Measurements from ENCODE around the gene DDX41.
A peak's percentile ranks its signal among the peaks of the same experiment; 100 is the strongest.

Gene DDX41

GRCh38 chr5:177552839-177553455, 36.2 kb upstream of the DDX41 start:
- Histone ChIP-seq H3K9me3 (ENCODE audit: control insufficient read depth, low read length) (no peaks in the 10 kb centered on the region), H3K36me3 (ENCODE audit: control insufficient read depth, insufficient read depth, low read length) (peaks cover 12% of the 10 kb centered on the region), H3K4me1 (ENCODE audit: control insufficient read depth, insufficient read depth, low read length) (peaks cover 7% of the 10 kb centered on the region), H3K4me3 (ENCODE audit: insufficient read depth, low read depth, low read length) (peak overlapping the region; percentile 57), H3K27me3 (ENCODE audit: control insufficient read depth, insufficient read depth, low read length, poor library complexity, severe bottlenecking) (no peaks in the 10 kb centered on the region), H3K27ac (ENCODE audit: insufficient read depth, low read depth, low read length, poor library complexity, severe bottlenecking) (no peak overlapping the region)
- WGBS, 2 experiments = 52 to 62% methylated on average over 14 to 16 of the region's 16 CpGs

GRCh38 chr5:177550122-177550521, 33.4 kb upstream of the DDX41 start:
- no peaks in the 10 kb centered on the region for H3K9me3 ChIP-seq (ENCODE audit: control insufficient read depth, low read length)
- H3K4me1 ChIP-seq (ENCODE audit: control insufficient read depth, insufficient read depth, low read length) = peaks cover 20% of the 10 kb centered on the region
- no peak overlapping the region for H3K4me3 ChIP-seq (ENCODE audit: insufficient read depth, low read depth, low read length)
- H3K27ac ChIP-seq (ENCODE audit: insufficient read depth, low read depth, low read length, poor library complexity, severe bottlenecking) = no peak overlapping the region
- H3K36me3 ChIP-seq (ENCODE audit: control insufficient read depth, insufficient read depth, low read length) = peaks cover 12% of the 10 kb centered on the region
- 90 to 100% methylated on average over 1 of the region's 1 CpG for WGBS, 2 experiments
- no peaks in the 10 kb centered on the region for H3K27me3 ChIP-seq (ENCODE audit: control insufficient read depth, insufficient read depth, low read length, poor library complexity, severe bottlenecking)

DNA sequence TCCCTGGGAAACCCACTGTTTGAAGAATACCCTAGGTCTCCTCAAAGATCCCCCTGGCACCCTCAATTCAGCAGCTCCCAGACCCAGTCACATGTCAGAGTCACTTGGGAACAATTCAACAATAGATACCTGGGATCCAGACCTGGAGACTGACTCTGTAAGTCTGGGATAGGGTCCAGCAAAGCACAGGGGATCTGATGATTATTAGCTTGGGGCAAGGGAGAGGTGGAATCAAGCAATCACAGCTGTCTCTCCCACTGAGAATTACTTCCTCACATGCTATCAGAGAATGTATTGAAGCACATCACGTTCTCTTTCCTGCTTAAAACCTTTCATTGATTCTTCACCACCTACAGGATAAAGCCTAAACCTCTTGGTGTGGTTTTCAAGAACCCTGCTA, 31.7 kb upstream of the DDX41 start:
- Histone ChIP-seq H3K4me3 (ENCODE audit: insufficient read depth, low read depth, low read length) (no peak overlapping the region), H3K36me3 (ENCODE audit: control insufficient read depth, insufficient read depth, low read length) (peaks cover 13% of the 10 kb centered on the region), H3K4me1 (ENCODE audit: control insufficient read depth, insufficient read depth, low read length) (peaks cover 21% of the 10 kb centered on the region), H3K27ac (ENCODE audit: insufficient read depth, low read depth, low read length, poor library complexity, severe bottlenecking) (no peak overlapping the region), H3K9me3 (ENCODE audit: control insufficient read depth, low read length) (no peaks in the 10 kb centered on the region), H3K27me3 (ENCODE audit: control insufficient read depth, insufficient read depth, low read length, poor library complexity, severe bottlenecking) (no peaks in the 10 kb centered on the region)
- WGBS, 2 experiments = 94 to 98% methylated on average over 1 of the region's 1 CpG

- 95 to 100% methylated on average over 3 of the region's 3 CpGs for WGBS, 2 experiments
- Histone ChIP-seq H3K9me3 (ENCODE audit: control insufficient read depth, low read length) (no peaks in the 10 kb centered on the region), H3K36me3 (ENCODE audit: control insufficient read depth, insufficient read depth, low read length) (peaks cover 16% of the 10 kb centered on the region), H3K27me3 (ENCODE audit: control insufficient read depth, insufficient read depth, low read length, poor library complexity, severe bottlenecking) (no peaks in the 10 kb centered on the region), H3K4me3 (ENCODE audit: insufficient read depth, low read depth, low read length) (no peak overlapping the region), H3K4me1 (ENCODE audit: control insufficient read depth, insufficient read depth, low read length) (peaks cover 24% of the 10 kb centered on the region), H3K27ac (ENCODE audit: insufficient read depth, low read depth, low read length, poor library complexity, severe bottlenecking) (no peak overlapping the region)
Measured at GRCh38 chr5:177547736-177548135, 31.0 kb upstream of the DDX41 start.

- H3K27me3 ChIP-seq (ENCODE audit: control insufficient read depth, insufficient read depth, low read length, poor library complexity, severe bottlenecking) = no peaks in the 10 kb centered on the region
- H3K4me1 ChIP-seq (ENCODE audit: control insufficient read depth, insufficient read depth, low read length) = peaks cover 24% of the 10 kb centered on the region
- H3K9me3 ChIP-seq (ENCODE audit: control insufficient read depth, low read length) = no peaks in the 10 kb centered on the region
- peaks cover 18% of the 10 kb centered on the region for H3K36me3 ChIP-seq (ENCODE audit: control insufficient read depth, insufficient read depth, low read length)
- H3K27ac ChIP-seq (ENCODE audit: insufficient read depth, low read depth, low read length, poor library complexity, severe bottlenecking) = no peak overlapping the region
- no peak overlapping the region for H3K4me3 ChIP-seq (ENCODE audit: insufficient read depth, low read depth, low read length)
- 86 to 89% methylated on average over 1 of the region's 1 CpG for WGBS, 2 experiments
Measured at GRCh38 chr5:177546258-177546741, 29.5 kb upstream of the DDX41 start.

DNA sequence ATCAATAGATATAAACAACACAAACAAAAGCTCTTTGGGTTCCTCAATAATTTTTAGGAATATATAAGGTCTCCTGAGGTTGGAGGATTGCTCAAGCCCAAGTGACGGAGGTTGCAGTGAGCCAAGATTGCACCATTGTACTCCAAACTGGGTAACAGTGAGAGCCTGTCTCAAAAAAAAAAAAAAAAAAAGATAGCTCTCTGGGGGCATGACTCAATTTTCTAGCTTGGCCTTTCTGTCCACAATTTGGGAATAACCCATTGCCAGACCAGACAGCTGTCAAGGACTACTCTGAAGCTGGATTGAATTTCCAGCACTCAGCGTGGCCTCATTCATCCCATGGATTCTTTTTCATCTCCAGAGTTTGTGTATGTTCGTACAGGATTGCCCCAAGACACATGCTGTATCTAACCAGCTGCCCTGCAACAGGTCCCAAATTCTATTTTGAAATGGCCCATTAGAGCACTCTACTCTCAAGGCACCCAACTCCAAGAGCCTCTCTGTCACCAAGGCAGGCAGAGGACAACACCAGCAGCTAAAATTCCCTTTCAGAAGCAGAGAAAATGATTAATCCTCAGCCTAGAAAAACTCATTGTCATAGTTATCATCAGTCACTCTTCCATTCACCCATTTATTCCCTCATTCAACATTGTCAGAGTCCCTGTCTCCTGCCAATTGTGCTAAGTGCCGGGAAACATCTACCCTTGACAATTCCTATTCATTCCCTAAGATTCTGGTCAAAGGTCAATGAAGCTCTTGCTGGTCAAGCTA, 28.9 kb upstream of the DDX41 start:
- H3K27me3 ChIP-seq (ENCODE audit: control insufficient read depth, insufficient read depth, low read length, poor library complexity, severe bottlenecking) = no peaks in the 10 kb centered on the region
- WGBS, 2 experiments = 91 to 93% methylated on average over 4 of the region's 4 CpGs
- H3K4me1 ChIP-seq (ENCODE audit: control insufficient read depth, insufficient read depth, low read length) = peaks cover 24% of the 10 kb centered on the region
- no peak overlapping the region for H3K4me3 ChIP-seq (ENCODE audit: insufficient read depth, low read depth, low read length)
- H3K27ac ChIP-seq (ENCODE audit: insufficient read depth, low read depth, low read length, poor library complexity, severe bottlenecking) = peak overlapping the region; percentile 69
- no peaks in the 10 kb centered on the region for H3K9me3 ChIP-seq (ENCODE audit: control insufficient read depth, low read length)
- H3K36me3 ChIP-seq (ENCODE audit: control insufficient read depth, insufficient read depth, low read length) = peaks cover 16% of the 10 kb centered on the region

DNA sequence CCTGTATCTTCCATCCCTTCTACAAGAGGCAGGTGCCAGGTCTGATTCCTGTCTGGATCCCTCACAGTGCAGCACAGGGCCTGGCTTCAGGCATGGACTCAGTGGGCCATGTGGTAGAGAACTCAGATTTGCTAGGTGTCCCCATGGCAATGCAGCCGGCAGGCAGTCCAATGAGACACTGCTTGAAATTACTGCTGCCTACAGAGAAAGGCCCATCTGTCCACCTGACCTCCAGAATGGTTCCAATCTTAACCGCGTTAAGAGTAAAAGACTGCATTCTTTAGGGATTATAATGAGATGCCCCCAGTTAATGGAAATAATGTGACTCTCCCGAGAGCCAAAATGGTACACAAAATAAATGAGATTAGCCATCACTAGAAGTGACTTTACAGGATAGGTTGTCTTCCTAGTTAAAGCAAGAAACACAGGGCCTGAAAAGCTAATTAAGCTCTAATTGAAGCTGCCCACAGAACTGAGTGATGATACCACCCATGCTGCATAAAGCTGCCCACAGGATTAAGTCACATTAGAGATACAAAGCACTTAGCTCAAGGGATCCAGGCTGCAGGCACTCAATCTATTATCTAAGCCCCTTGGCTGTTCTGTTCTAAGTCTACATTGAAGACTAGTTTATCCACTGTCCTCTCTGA, 26.2 kb upstream of the DDX41 start:
- H3K9me3 ChIP-seq (ENCODE audit: control insufficient read depth, low read length) = no peaks in the 10 kb centered on the region
- peak overlapping the region; percentile 53 for H3K27ac ChIP-seq (ENCODE audit: insufficient read depth, low read depth, low read length, poor library complexity, severe bottlenecking)
- no peak overlapping the region for H3K4me3 ChIP-seq (ENCODE audit: insufficient read depth, low read depth, low read length)
- no peaks in the 10 kb centered on the region for H3K27me3 ChIP-seq (ENCODE audit: control insufficient read depth, insufficient read depth, low read length, poor library complexity, severe bottlenecking)
- H3K4me1 ChIP-seq (ENCODE audit: control insufficient read depth, insufficient read depth, low read length) = peaks cover 24% of the 10 kb centered on the region
- 86 to 92% methylated on average over 4 of the region's 4 CpGs for WGBS, 2 experiments
- peaks cover 18% of the 10 kb centered on the region for H3K36me3 ChIP-seq (ENCODE audit: control insufficient read depth, insufficient read depth, low read length)

- Histone ChIP-seq H3K4me1 (ENCODE audit: control insufficient read depth, insufficient read depth, low read length) (peaks cover 11% of the 10 kb centered on the region), H3K27me3 (ENCODE audit: control insufficient read depth, insufficient read depth, low read length, poor library complexity, severe bottlenecking) (no peaks in the 10 kb centered on the region), H3K27ac (ENCODE audit: insufficient read depth, low read depth, low read length, poor library complexity, severe bottlenecking) (no peak overlapping the region), H3K9me3 (ENCODE audit: control insufficient read depth, low read length) (no peaks in the 10 kb centered on the region), H3K36me3 (ENCODE audit: control insufficient read depth, insufficient read depth, low read length) (peaks cover 39% of the 10 kb centered on the region), H3K4me3 (ENCODE audit: insufficient read depth, low read depth, low read length) (no peak overlapping the region)
- WGBS, 2 experiments = 94 to 98% methylated on average over 3 of the region's 3 CpGs
Measured at GRCh38 chr5:177540438-177540837, 23.7 kb upstream of the DDX41 start.

GRCh38 chr5:177539411-177539810, 22.6 kb upstream of the DDX41 start:
- no peak overlapping the region for H3K27ac ChIP-seq (ENCODE audit: insufficient read depth, low read depth, low read length, poor library complexity, severe bottlenecking)
- no peaks in the 10 kb centered on the region for H3K27me3 ChIP-seq (ENCODE audit: control insufficient read depth, insufficient read depth, low read length, poor library complexity, severe bottlenecking)
- H3K36me3 ChIP-seq (ENCODE audit: control insufficient read depth, insufficient read depth, low read length) = peaks cover 39% of the 10 kb centered on the region
- WGBS, 2 experiments = 97% methylated on average over 2 of the region's 2 CpGs
- H3K4me1 ChIP-seq (ENCODE audit: control insufficient read depth, insufficient read depth, low read length) = peaks cover 11% of the 10 kb centered on the region
- no peak overlapping the region for H3K4me3 ChIP-seq (ENCODE audit: insufficient read depth, low read depth, low read length)
- no peaks in the 10 kb centered on the region for H3K9me3 ChIP-seq (ENCODE audit: control insufficient read depth, low read length)

GRCh38 chr5:177538876-177539275, 22.1 kb upstream of the DDX41 start:
- no peaks in the 10 kb centered on the region for H3K9me3 ChIP-seq (ENCODE audit: control insufficient read depth, low read length)
- WGBS, 2 experiments = 96 to 97% methylated on average over 10 of the region's 10 CpGs
- peaks cover 11% of the 10 kb centered on the region for H3K4me1 ChIP-seq (ENCODE audit: control insufficient read depth, insufficient read depth, low read length)
- no peak overlapping the region for H3K4me3 ChIP-seq (ENCODE audit: insufficient read depth, low read depth, low read length)
- H3K27ac ChIP-seq (ENCODE audit: insufficient read depth, low read depth, low read length, poor library complexity, severe bottlenecking) = no peak overlapping the region
- H3K27me3 ChIP-seq (ENCODE audit: control insufficient read depth, insufficient read depth, low read length, poor library complexity, severe bottlenecking) = no peaks in the 10 kb centered on the region
- H3K36me3 ChIP-seq (ENCODE audit: control insufficient read depth, insufficient read depth, low read length) = peaks cover 39% of the 10 kb centered on the region

Measured in ectodermal cell (in vitro differentiated cells).